Measurements from ENCODE around the gene STN1.
"Not testable (repeated sequence)": the region's sequence is repeated elsewhere in the genome, so short reads cannot be mapped to it uniquely, and the experiment has no call there.

STN1 gene

GRCh38 chr10:103859161-103860086, 58.6 kb downstream of the STN1 start:
- peak; percentile 14 for DNase-seq (ENCODE audit: low read depth)

GRCh38 chr10:103858360-103858759, 59.6 kb downstream of the STN1 start:
- no peak for DNase-seq (ENCODE audit: low read depth)

GRCh38 chr10:103856797-103857170, 61.2 kb downstream of the STN1 start:
- no peak for DNase-seq (ENCODE audit: low read depth)

- no peak for DNase-seq (ENCODE audit: low read depth)
These were observed 61.9 kb downstream of the STN1 start for GRCh38 chr10:103855852-103856796.

- no peak for DNase-seq (ENCODE audit: low read depth)
These were observed 62.6 kb downstream of the STN1 start, which contains the start of gene SH3PXD2A for GRCh38 chr10:103855424-103855823. SH3PXD2A (minus strand) TSS chr10:103855576; CDS start chr10:103855266, 310 bp downstream.

- no peak for DNase-seq (ENCODE audit: low read depth)
These were observed 63.1 kb downstream of the STN1 start for GRCh38 chr10:103854686-103855391.

- no peak for DNase-seq (ENCODE audit: low read depth)
These were observed 63.7 kb downstream of the STN1 start for GRCh38 chr10:103854265-103854685.

GRCh38 chr10:103853428-103854264, 64.3 kb downstream of the STN1 start:
- DNase-seq (ENCODE audit: low read depth) = no peak

- DNase-seq (ENCODE audit: low read depth) = no peak
These were observed 65.1 kb downstream of the STN1 start for GRCh38 chr10:103852856-103853255.

GRCh38 chr10:103852189-103852711, 65.7 kb downstream of the STN1 start:
- DNase-seq (ENCODE audit: low read depth) = no peak

- no peak for DNase-seq (ENCODE audit: low read depth)
These were observed 66.7 kb downstream of the STN1 start for GRCh38 chr10:103851261-103851660.

GRCh38 chr10:103850572-103850895, 67.5 kb downstream of the STN1 start:
- DNase-seq (ENCODE audit: low read depth) = no peak

GRCh38 chr10:103849880-103850571, 68.0 kb downstream of the STN1 start:
- DNase-seq (ENCODE audit: low read depth) = no peak

- DNase-seq (ENCODE audit: low read depth) = no peak
These were observed 68.6 kb downstream of the STN1 start for GRCh38 chr10:103849212-103849877.

- DNase-seq (ENCODE audit: low read depth) = no peak
These were observed 70.0 kb downstream of the STN1 start for GRCh38 chr10:103847909-103848468.

GRCh38 chr10:103847346-103847745, 70.6 kb downstream of the STN1 start:
- DNase-seq (ENCODE audit: low read depth) = no peak

- peak; percentile 6 for DNase-seq (ENCODE audit: low read depth)
These were observed 72.0 kb downstream of the STN1 start for GRCh38 chr10:103845972-103846371.

GRCh38 chr10:103845346-103845745, 72.6 kb downstream of the STN1 start:
- DNase-seq (ENCODE audit: low read depth) = not testable (repeated sequence)

- DNase-seq (ENCODE audit: low read depth) = no peak
These were observed 74.0 kb downstream of the STN1 start for GRCh38 chr10:103843854-103844570.
